Endothelial cell (in vitro differentiated cells): ENCODE data around the gene KIF16B. TPM values are rescaled to one million over a fixed set of nuclear protein-coding genes. Genes with fewer than 3 reads are reported as not detected.

Experiments used
- DNase-seq: peaks from one replicate; pipeline ENCODE4 v3.0.0; 2021; ENCODE audit warnings: low spot score
- H3K27ac Mint-ChIP-seq: one replicate; pipeline ENCODE4 v1.8.0; 2021; ENCODE audit warnings: mixed read lengths, inconsistent platforms; ENCODE audit not compliant: unreplicated experiment
- H3K27me3 Mint-ChIP-seq: one replicate; pipeline ENCODE4 v1.8.0; 2021; ENCODE audit warnings: mild to moderate bottlenecking, moderate library complexity, mixed read lengths, inconsistent platforms; ENCODE audit not compliant: unreplicated experiment
- H3K36me3 Mint-ChIP-seq: one replicate; pipeline ENCODE4 v1.8.0; 2021; ENCODE audit warnings: mild to moderate bottlenecking, low read depth, mixed read lengths, inconsistent platforms; ENCODE audit not compliant: unreplicated experiment
- H3K4me1 Mint-ChIP-seq: one replicate; pipeline ENCODE4 v1.8.0; 2021; ENCODE audit warnings: mild to moderate bottlenecking, mixed read lengths, inconsistent platforms; ENCODE audit not compliant: unreplicated experiment
- H3K4me3 Mint-ChIP-seq: one replicate; pipeline ENCODE4 v1.8.0; 2021; ENCODE audit warnings: mild to moderate bottlenecking, mixed read lengths, inconsistent platforms; ENCODE audit not compliant: unreplicated experiment
- H3K9me3 Mint-ChIP-seq: one replicate; pipeline ENCODE4 v1.8.0; 2021; ENCODE audit warnings: mixed read lengths, inconsistent platforms; ENCODE audit not compliant: unreplicated experiment
- total RNA-seq: library from RNA; stranded (reverse); fragmentation: NEBNext Ultra II Directional; extraction: Animal tissue kit (Norgen Biotek cat#: 25700); gene quantifications from one replicate; pipeline ENCODE4 v1.2.1, GENCODE V29; 2021; ENCODE audit not compliant: unreplicated experiment
- TF ChIP-seq, protein P1 (sequence below): fragments of 200-600 bp; sonication (generic); IDR thresholded peaks from one replicate; pipeline ENCODE4 v1.5.0; 2021; ENCODE audit warnings: antibody characterized with exemption; ENCODE audit not compliant: unreplicated experiment

The KIF16B gene
- total RNA-seq, 1 donor from 2014 or later = 10.5 TPM

DNA sequence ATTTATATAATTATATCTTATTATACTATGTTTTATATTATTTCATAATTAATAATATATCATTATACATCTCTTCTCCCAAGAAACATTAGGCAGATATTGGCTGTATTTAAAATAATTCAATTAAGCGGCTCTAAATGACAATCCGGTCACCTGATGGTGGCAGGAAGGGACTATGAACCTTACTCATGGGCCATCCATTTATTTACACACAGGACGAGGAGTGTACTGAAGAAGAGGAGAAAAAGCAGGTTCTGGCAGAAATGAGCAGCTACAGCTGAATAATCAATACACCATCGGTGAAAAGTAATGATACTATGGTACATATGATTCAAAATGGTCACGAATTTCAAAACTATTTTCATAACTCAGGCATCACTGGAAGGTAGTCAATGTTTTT, 277.7 kb downstream of the KIF16B start:
- Mint-ChIP-seq H3K36me3 (no peaks in the 10 kb centered on the region), H3K9me3 (no peaks in the 10 kb centered on the region), H3K4me1 (no peaks in the 10 kb centered on the region), H3K4me3 (no peak overlapping the region), H3K27me3 (no peaks in the 10 kb centered on the region), H3K27ac (no peak overlapping the region)
- TF ChIP-seq, protein P1, sequence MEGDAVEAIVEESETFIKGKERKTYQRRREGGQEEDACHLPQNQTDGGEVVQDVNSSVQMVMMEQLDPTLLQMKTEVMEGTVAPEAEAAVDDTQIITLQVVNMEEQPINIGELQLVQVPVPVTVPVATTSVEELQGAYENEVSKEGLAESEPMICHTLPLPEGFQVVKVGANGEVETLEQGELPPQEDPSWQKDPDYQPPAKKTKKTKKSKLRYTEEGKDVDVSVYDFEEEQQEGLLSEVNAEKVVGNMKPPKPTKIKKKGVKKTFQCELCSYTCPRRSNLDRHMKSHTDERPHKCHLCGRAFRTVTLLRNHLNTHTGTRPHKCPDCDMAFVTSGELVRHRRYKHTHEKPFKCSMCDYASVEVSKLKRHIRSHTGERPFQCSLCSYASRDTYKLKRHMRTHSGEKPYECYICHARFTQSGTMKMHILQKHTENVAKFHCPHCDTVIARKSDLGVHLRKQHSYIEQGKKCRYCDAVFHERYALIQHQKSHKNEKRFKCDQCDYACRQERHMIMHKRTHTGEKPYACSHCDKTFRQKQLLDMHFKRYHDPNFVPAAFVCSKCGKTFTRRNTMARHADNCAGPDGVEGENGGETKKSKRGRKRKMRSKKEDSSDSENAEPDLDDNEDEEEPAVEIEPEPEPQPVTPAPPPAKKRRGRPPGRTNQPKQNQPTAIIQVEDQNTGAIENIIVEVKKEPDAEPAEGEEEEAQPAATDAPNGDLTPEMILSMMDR = no peak
- no peak for DNase-seq

DNA sequence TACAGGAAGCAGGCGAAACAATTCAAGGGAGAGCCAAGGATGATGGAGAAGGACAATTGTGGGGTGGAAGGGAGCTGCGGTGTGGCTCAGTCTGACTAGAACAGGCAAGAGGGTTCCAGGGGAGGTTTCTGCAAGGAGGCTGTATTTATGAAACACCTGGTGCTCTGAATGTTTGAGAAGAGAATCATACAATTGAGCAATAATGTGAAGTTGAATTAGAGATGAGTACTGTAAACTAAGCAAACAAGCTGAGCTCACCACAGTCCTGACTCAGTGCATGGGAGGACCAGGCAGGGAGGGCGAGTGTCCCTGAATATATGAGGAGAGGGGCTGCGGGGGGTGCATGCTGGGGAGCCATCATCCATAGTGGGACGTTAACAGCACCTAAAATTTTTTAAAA, 279.7 kb downstream of the KIF16B start:
- Mint-ChIP-seq H3K36me3 (no peaks in the 10 kb centered on the region), H3K27me3 (no peaks in the 10 kb centered on the region), H3K9me3 (no peaks in the 10 kb centered on the region), H3K27ac (no peak overlapping the region), H3K4me1 (no peaks in the 10 kb centered on the region), H3K4me3 (no peak overlapping the region)
- no peak for DNase-seq
- TF ChIP-seq, protein P1 = no peak

DNA sequence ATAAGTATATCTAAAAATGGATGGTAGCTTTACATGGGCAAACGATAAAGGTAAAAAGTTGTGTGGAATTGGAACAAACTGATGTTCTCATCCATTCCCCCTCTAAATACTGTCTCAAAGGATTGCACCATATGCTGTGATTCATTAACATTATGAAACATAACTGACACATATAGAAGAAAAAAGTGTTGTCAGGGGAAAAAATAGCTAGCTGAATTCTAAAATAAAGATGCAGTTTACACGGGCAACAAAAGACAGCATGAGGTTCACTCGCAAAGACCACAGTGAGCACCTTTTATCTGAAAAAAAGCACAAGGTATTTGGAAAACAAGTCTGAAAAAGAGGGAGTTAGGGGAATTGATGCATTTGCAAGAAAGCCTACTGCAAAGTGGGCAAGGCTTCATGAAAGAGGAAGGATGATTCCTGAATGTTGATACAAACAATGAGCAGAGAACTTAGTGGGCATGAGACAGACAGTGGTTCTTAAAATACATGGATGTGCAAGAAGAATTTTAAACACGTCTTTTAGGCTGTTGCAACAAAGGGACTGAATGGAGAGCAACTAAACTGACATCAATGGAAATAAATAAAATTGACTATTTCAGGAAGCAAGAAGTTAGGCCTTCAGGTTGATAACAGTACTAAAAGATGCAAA, 280.9 kb downstream of the KIF16B start:
- no peaks in the 10 kb centered on the region for H3K27me3 Mint-ChIP-seq
- H3K9me3 Mint-ChIP-seq = no peaks in the 10 kb centered on the region
- no peaks in the 10 kb centered on the region for H3K4me1 Mint-ChIP-seq
- no peak overlapping the region for H3K27ac Mint-ChIP-seq
- H3K36me3 Mint-ChIP-seq = no peaks in the 10 kb centered on the region
- TF ChIP-seq, protein P1 = no peak
- DNase-seq = no peak
- H3K4me3 Mint-ChIP-seq = no peak overlapping the region

DNA sequence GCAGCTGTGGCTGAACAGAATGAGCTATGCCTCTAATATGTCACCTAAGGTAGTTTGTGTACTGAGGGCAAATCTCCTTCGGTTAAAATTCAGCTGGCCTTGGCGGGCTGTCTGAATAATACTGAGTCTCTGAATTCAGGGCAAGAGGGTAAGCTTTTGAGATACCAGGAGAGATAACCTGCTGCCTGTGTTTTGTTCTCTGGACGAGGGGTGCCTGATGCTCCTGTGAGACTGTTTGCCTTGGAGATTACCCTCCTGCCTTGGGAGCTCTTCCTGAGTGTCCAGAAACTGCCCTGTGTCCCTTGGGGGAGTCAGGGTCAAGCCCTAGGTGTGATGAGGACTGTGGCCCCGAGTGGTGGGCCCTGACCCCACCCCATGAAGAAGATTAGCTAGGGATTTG, 282.9 kb downstream of the KIF16B start:
- Mint-ChIP-seq H3K4me1 (no peaks in the 10 kb centered on the region), H3K36me3 (no peaks in the 10 kb centered on the region), H3K27ac (no peak overlapping the region), H3K4me3 (no peak overlapping the region), H3K27me3 (no peaks in the 10 kb centered on the region), H3K9me3 (no peaks in the 10 kb centered on the region)
- TF ChIP-seq, protein P1 = no peak
- no peak for DNase-seq

DNA sequence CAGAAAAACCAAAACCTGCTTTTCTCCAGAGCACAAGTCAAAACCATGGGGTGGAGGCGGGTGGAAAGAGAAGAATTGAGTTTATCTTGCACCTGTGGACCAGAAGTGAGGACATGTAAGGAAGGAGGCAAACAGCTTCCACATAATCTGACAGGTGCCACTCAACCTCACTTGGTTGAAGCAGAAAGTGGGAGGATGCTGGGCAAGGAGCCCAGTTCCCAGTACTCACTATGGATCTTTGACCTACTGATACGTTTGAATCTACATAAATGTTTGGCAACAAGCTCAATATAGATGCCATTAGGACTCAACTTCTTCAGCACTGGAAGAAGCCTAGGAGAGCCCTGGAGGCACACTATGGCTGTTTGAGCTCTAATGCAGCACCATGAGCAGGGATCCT, 285.5 kb downstream of the KIF16B start:
- Mint-ChIP-seq H3K27ac (no peak overlapping the region), H3K4me3 (no peak overlapping the region), H3K36me3 (no peaks in the 10 kb centered on the region), H3K9me3 (no peaks in the 10 kb centered on the region), H3K27me3 (no peaks in the 10 kb centered on the region), H3K4me1 (no peaks in the 10 kb centered on the region)
- TF ChIP-seq, protein P1 = no peak
- DNase-seq = no peak
